KBM-7 (cell line): ENCODE data around the gene PLXNA2.

ENCODE experiments used
- DNase-seq: peaks from one replicate; pipeline ENCODE4 v3.0.0-alpha.2; 2015
- in situ Hi-C: fragments of 300-500 bp; cut with MboI; formaldehyde crosslinking; loops from 2 replicates; pipeline ENCODE4 v1.14.3; 2020; ENCODE audit warnings: low sequenced_read_pairs, low pct_unique_long_range_greater_than_20kb, mixed read lengths

Gene PLXNA2

DNA sequence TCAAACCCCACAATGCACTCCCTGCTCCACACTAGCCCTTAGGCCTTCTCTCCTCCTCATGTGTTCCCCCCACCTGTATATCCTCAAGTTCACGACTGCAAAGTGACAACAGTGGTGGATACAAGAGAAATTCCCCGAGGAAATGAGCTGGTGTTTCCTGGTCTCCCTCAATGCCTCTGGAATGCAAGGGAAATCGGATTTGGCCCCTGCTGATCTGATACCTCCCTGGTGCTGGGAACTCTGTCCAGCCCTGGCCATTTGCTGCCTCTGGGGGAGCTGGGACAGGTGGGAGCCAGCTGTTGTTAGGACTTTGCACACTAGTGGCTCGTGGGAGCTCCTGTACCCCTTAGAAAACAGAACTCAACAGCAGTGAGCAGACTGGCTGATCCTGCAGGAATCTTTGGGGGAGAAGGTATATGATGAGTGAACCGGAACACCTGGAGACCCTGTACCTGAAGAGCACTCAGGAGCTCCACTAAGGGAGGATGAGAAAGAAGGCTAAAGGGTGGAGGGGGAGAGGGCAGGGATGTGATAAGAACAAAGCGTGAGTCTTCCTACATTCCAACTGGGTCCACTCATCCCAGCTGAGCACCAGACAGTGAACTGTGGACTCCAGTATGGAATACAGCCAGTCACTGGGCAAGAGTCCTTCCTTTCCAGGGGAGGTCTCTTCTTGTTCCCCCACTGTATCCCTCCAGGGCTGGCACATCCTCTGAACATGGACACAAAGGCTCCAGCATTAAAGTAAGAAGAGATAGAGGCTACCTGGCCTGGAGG lies 69.3 kb downstream of the PLXNA2 start:
- in situ Hi-C loops, result no loop called here
- DNase-seq, result no peak

GRCh38 chr1:208174200-208174599 lies 70.0 kb downstream of the PLXNA2 start:
- in situ Hi-C loops, result no loop called here
- no peak for DNase-seq

GRCh38 chr1:208173749-208174148 lies 70.4 kb downstream of the PLXNA2 start:
- in situ Hi-C loops, result no loop called here
- DNase-seq, result no peak

GRCh38 chr1:208172423-208173145 lies 71.6 kb downstream of the PLXNA2 start:
- DNase-seq, result no peak
- in situ Hi-C loops, result no loop called here

GRCh38 chr1:208171616-208172422 lies 72.4 kb downstream of the PLXNA2 start:
- peak; percentile 60 for DNase-seq
- in situ Hi-C loops, result no loop called here

- DNase-seq, result peak; percentile 28
- in situ Hi-C loops, result no loop called here
These were observed 73.9 kb downstream of the PLXNA2 start for GRCh38 chr1:208170252-208170651.

- in situ Hi-C loops, result no loop called here
These were observed 74.9 kb downstream of the PLXNA2 start for GRCh38 chr1:208169081-208169879.

GRCh38 chr1:208167261-208167869 lies 76.8 kb downstream of the PLXNA2 start:
- no peak for DNase-seq
- in situ Hi-C loops, result no loop called here

More at GRCh38 chr1:208169081-208169879, 74.9 kb downstream of the PLXNA2 start:
- no peak for DNase-seq

GRCh38 chr1:208166340-208167138 lies 77.6 kb downstream of the PLXNA2 start:
- in situ Hi-C loops, result no loop called here
- DNase-seq, result no peak

DNA sequence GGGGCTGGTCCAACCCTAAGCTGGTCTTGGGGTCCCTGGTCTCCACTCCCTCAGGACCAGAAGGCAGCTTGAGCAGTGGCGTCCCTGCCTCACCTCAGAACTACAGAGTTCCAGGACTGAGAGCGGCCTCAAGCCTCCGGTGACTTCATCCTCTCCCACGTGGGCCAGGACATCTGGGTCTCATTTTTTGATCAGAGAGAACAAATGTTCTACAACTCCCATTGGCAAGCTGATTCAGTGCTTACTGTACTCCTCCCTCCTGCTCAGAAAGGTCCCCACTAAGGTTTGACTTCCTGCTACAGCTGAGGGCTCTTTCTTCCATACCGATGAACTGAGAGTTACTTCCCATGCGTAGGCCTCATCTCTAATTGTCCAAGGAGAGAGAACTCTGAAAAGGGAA lies 78.5 kb downstream of the PLXNA2 start:
- in situ Hi-C loops, result no loop called here
- DNase-seq, result no peak

GRCh38 chr1:208164609-208165008 lies 79.6 kb downstream of the PLXNA2 start:
- DNase-seq, result no peak
- in situ Hi-C loops, result no loop called here

- no peak for DNase-seq
- in situ Hi-C loops, result no loop called here
These were observed 80.6 kb downstream of the PLXNA2 start for GRCh38 chr1:208163539-208163938.

DNA sequence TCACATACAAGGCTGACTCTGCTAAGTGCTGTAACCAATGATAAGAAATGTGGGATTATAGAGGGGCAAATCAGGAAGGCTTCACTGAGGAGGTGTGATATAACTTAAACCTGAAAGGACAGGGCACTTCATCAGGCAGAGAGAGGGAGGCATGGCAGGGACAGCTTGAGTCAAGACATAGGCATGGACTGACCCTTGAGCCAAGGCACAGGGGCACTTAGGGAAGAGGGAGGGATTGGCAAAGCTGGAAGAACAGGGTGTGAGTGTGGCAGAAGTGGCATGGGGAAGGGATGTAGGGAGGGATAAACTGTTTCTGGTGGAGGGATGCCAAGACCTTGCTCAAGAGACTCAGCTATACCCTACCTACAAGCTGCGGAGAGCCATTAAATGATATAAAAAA lies 81.3 kb downstream of the PLXNA2 start:
- no peak for DNase-seq
- in situ Hi-C loops, result no loop called here

- in situ Hi-C loops, result no loop called here
- DNase-seq, result no peak
These were observed 82.4 kb downstream of the PLXNA2 start for GRCh38 chr1:208161656-208162375.

DNA sequence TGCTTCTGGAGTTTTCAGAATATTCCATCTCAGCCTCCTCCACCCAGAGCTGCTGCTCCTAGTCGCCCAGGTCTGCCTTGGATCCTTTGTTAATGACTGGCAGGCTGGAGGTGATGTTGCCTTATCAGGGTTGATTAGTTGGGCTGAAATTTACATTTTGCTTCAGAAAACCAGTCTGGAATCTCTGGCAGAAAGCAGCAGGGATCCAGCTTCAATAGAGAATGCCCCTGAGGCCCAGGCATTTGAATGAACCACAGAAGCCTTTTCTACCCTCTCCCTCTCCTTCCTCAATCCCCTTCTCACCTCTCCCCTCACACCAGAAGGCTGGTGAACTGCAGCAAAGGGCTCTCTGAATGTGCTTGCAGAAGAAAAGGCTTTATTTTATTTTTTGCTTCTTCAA lies 83.2 kb downstream of the PLXNA2 start:
- in situ Hi-C loops, result no loop called here
- DNase-seq, result no peak

GRCh38 chr1:208160259-208160819 lies 83.8 kb downstream of the PLXNA2 start:
- in situ Hi-C loops, result no loop called here
- DNase-seq, result no peak
